ENCODE results near the gene IGSF9. TPM values are rescaled to one million over a fixed set of nuclear protein-coding genes. Genes with fewer than 3 reads are reported as not detected.

The IGSF9 gene
- total RNA-seq, 1 experiment from 2014 or later: 0.44 TPM

- H3K36me3 Mint-ChIP-seq (ENCODE audit: insufficient read depth, unreplicated experiment): no peaks in the 10 kb centered on the region
- POLR2A ChIA-PET: no interaction called here
- CTCF ChIA-PET: interaction anchor here (0.6 to 52.4 kb wide), 7 partner anchors 14 to 154 kb away, joined by 3 to 1675 read pairs (median 5); partner anchors contain the start of gene IGSF9
- H3K4me1 Mint-ChIP-seq (ENCODE audit: insufficient read depth, unreplicated experiment): peaks cover 12% of the 10 kb centered on the region
- DNase-seq (ENCODE audit: unreplicated experiment): no peak
- intact Hi-C loops (cut with micrococcal nuclease): loop anchor here (10.0 kb wide), 2 partner anchors 143 to 443 kb away; partner anchors contain the start of gene KCNJ10
- no TSS peak for BruUV-seq (replicated peaks)
- no peak overlapping the region for H3K4me3 Mint-ChIP-seq (ENCODE audit: unreplicated experiment)
- H3K27ac Mint-ChIP-seq (ENCODE audit: low read depth, unreplicated experiment): no peak overlapping the region
- no peak for TF ChIP-seq CTCF (IDR thresholded peaks at IDR 0.05; ENCODE audit: unreplicated experiment)
- H3K9me3 Mint-ChIP-seq (ENCODE audit: unreplicated experiment): no peaks in the 10 kb centered on the region
- H3K27me3 Mint-ChIP-seq (ENCODE audit: insufficient read depth, unreplicated experiment): no peaks in the 10 kb centered on the region
These were observed 13.6 kb downstream of the IGSF9 start for GRCh38 chr1:159931795-159932173.

DNA sequence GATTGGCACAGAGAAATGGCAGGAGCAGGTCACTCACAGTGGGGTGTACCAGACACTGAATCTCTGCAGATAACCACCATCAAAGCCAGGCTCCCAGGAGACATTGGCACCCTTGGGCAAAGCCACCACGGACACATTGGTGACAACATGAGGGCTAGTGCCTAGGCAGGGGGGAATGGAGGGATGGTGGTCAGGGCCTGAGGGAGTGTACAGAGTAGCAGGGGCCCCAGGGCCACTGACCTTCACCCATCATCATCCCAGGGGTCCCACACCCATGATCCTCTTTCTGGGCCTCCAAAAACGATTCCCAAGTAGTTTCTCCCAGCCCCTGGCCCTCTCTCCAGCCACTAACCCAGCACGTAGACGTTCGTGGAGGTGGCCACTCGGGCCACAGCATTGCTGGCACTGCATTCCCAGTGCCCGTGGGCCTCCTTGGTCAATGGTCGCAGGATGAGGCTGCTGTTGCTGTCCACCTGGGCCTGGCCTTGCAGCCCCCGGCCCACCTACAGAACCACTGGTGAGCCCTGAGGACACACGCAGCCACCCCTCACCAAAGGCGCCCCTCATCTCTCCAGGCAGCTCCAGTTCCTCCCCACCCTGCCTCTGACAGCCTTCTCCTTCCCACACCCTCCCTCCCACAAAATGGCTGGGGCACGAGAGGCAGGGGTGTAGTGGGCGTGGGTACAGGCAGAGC lies 14.2 kb downstream of the IGSF9 start:
- no TSS peak for BruUV-seq (replicated peaks)
- H3K4me3 Mint-ChIP-seq (ENCODE audit: unreplicated experiment): no peak overlapping the region
- no peak for TF ChIP-seq CTCF (IDR thresholded peaks at IDR 0.05; ENCODE audit: unreplicated experiment)
- intact Hi-C loops (cut with micrococcal nuclease): loop anchor here (10.0 kb wide), 2 partner anchors 144 to 444 kb away; partner anchors contain the start of gene KCNJ10
- CTCF ChIA-PET: interaction anchor here (0.6 to 52.4 kb wide), 9 partner anchors 15 to 155 kb away, joined by 3 to 1675 read pairs (median 5); partner anchors contain the start of genes IGSF9 and PIGM
- H3K36me3 Mint-ChIP-seq (ENCODE audit: insufficient read depth, unreplicated experiment): no peaks in the 10 kb centered on the region
- no peak overlapping the region for H3K27ac Mint-ChIP-seq (ENCODE audit: low read depth, unreplicated experiment)
- no peaks in the 10 kb centered on the region for H3K9me3 Mint-ChIP-seq (ENCODE audit: unreplicated experiment)
- H3K27me3 Mint-ChIP-seq (ENCODE audit: insufficient read depth, unreplicated experiment): no peaks in the 10 kb centered on the region
- H3K4me1 Mint-ChIP-seq (ENCODE audit: insufficient read depth, unreplicated experiment): peaks cover 13% of the 10 kb centered on the region
- no peak for DNase-seq (ENCODE audit: unreplicated experiment)
- POLR2A ChIA-PET: interaction anchor here (1.0 kb wide), 1 partner anchor 90 kb away, joined by 3 read pairs; no protein-coding TSS in a partner anchor

- Mint-ChIP-seq H3K4me1 (ENCODE audit: insufficient read depth, unreplicated experiment) (peaks cover 15% of the 10 kb centered on the region), H3K27me3 (ENCODE audit: insufficient read depth, unreplicated experiment) (no peaks in the 10 kb centered on the region)
- intact Hi-C loops (cut with micrococcal nuclease): loop anchor here (10.0 kb wide), 2 partner anchors 144 to 444 kb away; partner anchors contain the start of gene KCNJ10
These were observed 14.8 kb downstream of the IGSF9 start for GRCh38 chr1:159930634-159931033.

More at GRCh38 chr1:159930634-159931033, 14.8 kb downstream of the IGSF9 start:
- BruUV-seq (replicated peaks): no TSS peak
- CTCF ChIA-PET: interaction anchor here (0.7 to 52.4 kb wide), 9 partner anchors 9 to 148 kb away, joined by 3 to 1675 read pairs (median 5); partner anchors contain the start of gene PIGM
- no peak for DNase-seq (ENCODE audit: unreplicated experiment)
- Mint-ChIP-seq H3K9me3 (ENCODE audit: unreplicated experiment) (no peaks in the 10 kb centered on the region), H3K36me3 (ENCODE audit: insufficient read depth, unreplicated experiment) (peaks cover under 1% of the 10 kb centered on the region), H3K4me3 (ENCODE audit: unreplicated experiment) (no peak overlapping the region), H3K27ac (ENCODE audit: low read depth, unreplicated experiment) (no peak overlapping the region)
- POLR2A ChIA-PET: interaction anchor here (1.0 kb wide), 2 partner anchors 89 to 150 kb away, joined by 3 read pairs; partner anchors contain the start of gene DUSP23
- TF ChIP-seq CTCF (IDR thresholded peaks at IDR 0.05; ENCODE audit: unreplicated experiment): no peak

Measured in MCF 10A (cell line).